ENCODE results near the gene CNBD2. TPM values are rescaled to one million over a fixed set of nuclear protein-coding genes. Genes with fewer than 3 reads are reported as not detected.
"Not testable (repeated sequence)": the region's sequence is repeated elsewhere in the genome, so short reads cannot be mapped to it uniquely, and the experiment has no call there.

The CNBD2 gene
- total and polyA plus RNA-seq, 2 donors (not counting 1 experiment from before 2014, with no cell fraction given): 8.5 to 19.2 TPM

DNA sequence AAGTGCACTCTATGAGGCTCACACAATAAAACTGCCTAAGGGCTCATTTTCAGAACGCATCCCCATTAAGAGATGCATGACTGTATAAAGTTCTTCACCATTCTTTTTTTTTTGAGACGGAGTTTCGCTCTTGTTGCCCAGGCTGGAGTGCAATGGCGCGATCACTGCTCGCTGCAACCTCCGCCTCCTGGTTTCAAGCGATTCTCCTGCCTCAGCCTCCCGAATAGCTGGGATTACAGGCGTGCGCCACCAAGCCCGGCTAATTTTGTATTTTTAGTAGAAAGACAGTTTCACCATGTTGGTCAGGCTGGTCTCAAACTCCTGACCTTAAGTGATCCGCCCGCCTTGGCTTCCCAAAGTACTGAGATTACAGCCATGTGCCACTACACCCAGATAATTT is 16.3 kb upstream of the CNBD2 start:
- H2AFZ ChIP-seq (ENCODE audit: insufficient read depth, low read depth, low read length, poor library complexity, severe bottlenecking); H3K27me3 ChIP-seq (replicated peaks in 1 of 4; ENCODE audit: control extremely low read depth in 1 of 4, control insufficient read depth in 3 of 4, insufficient read depth in 4 of 4, low read length in 3 of 4); H3K4me3 Mint-ChIP-seq; ATAC-seq (ENCODE audit: low read depth); H3K9me3 Mint-ChIP-seq (ENCODE audit: insufficient read depth); H3K4me3 ChIP-seq (ENCODE audit: control extremely low read depth in 1 of 5, extremely low read depth in 1 of 5, insufficient read depth in 1 of 5, low read depth in 2 of 5, low read length in 4 of 5); CTCF ChIA-PET; H3K27ac Mint-ChIP-seq; DNase-seq; H3K9ac ChIP-seq (ENCODE audit: low read length); H3K9me3 ChIP-seq (ENCODE audit: control extremely low read depth in 1 of 3, control insufficient read depth in 2 of 3, insufficient read depth in 1 of 3, low read length in 2 of 3); H3K4me2 ChIP-seq (replicated peaks; ENCODE audit: low read depth, low read length, poor library complexity, severe bottlenecking); H3K27me3 Mint-ChIP-seq: not testable (repeated sequence)
- POLR2A ChIA-PET: interaction anchor here (0.7 kb wide), 1 partner anchor 9 kb away, joined by 3 read pairs; no protein-coding TSS in a partner anchor
- intact Hi-C loops (cut with micrococcal nuclease): loop anchor here (5.0 to 10.0 kb wide), 6 partner anchors 410 to 1837 kb away; partner anchors contain the start of genes DSN1, EIF2S2, EIF6 and ERGIC3
- H3K36me3 ChIP-seq (replicated peaks in 1 of 2; ENCODE audit: control extremely low read depth in 1 of 2, control insufficient read depth in 1 of 2, extremely low read depth in 1 of 2, insufficient read depth in 2 of 2, low read length in 1 of 2): peaks cover 0 to 24% of the 10 kb centered on the region in 2 experiments
- H3K4me1 Mint-ChIP-seq: peaks cover 22% of the 10 kb centered on the region
- H4K20me1 ChIP-seq (ENCODE audit: control insufficient read depth, insufficient read depth, low read length, poor library complexity, severe bottlenecking): peaks cover 14% of the 10 kb centered on the region
- 97% methylated on average over 7 of the region's 14 CpGs for WGBS (ENCODE audit: insufficient coverage)
- H3K79me2 ChIP-seq (ENCODE audit: control insufficient read depth, insufficient read depth, low read length): peaks cover 29% of the 10 kb centered on the region
- peaks cover 17 to 24% of the 10 kb centered on the region in 2 donors for H3K4me1 ChIP-seq (ENCODE audit: control insufficient read depth in 2 of 2, insufficient read depth in 2 of 2, low read length in 2 of 2)
- peak overlapping the region; percentile 98 to 99 for H3K27ac ChIP-seq (ENCODE audit: low read length in 2 of 2)

DNA sequence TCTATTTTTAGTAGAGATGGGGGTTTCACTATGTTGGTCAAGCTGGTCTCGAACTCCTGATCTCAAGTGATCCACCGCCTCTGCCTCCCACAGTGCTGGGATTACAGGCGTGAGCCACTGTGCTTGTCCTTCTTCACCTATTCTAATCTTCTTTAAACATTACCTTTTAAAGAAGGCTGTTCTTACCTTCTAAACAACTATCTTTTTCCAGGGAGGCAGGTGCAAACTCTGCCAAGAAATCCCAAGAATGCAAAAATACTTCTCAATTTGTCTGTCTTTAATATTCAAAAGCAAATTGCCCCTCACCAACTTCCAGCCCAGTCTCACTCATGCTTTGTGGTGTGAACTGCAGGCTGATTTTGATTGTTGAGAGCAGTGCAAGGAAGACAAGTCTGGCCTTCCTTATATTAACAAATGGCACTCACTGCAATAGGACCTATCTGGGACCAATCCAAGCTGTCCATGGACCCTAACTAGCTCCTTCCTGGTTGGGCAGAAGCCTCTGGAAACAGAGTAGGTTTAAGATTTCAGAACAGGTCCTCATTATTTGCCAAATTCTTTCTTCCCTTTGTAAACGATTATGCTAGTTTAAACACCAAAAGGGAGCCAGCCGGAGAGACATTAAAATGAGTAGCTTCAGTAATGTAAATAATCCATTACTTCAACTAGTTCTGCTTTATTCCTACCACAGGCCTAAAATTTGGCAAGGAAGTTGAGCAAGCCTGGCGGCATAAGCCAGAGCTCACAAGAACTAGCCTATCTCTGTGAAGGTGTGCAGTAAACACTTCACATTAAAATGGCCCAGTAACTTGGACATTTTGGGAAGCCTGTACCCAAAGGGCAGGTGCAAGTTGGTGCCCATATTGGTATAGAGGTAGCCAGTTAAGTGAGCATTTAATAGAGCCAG is 15.7 kb upstream of the CNBD2 start:
- H3K27ac ChIP-seq (ENCODE audit: low read length in 2 of 2): peak overlapping the region; percentile 98 to 99
- CTCF ChIA-PET: interaction anchor here (1.2 to 3.7 kb wide), 3 partner anchors 15 to 210 kb away, joined by 3 to 31 read pairs (median 12); partner anchors contain the start of gene RBM39

More for the DNA sequence above, 15.7 kb upstream of the CNBD2 start:
- POLR2A ChIA-PET: interaction anchor here (1.1 to 3.2 kb wide), 7 partner anchors 40 to 668 kb away, joined by 3 to 20 read pairs (median 7); partner anchors contain the start of genes AAR2, CPNE1, EIF6 and RBM12
- Histone ChIP-seq H3K36me3 (replicated peaks in 1 of 2; ENCODE audit: control extremely low read depth in 1 of 2, control insufficient read depth in 1 of 2, extremely low read depth in 1 of 2, insufficient read depth in 2 of 2, low read length in 1 of 2) (peaks cover 0 to 17% of the 10 kb centered on the region in 2 experiments), H3K4me1 (ENCODE audit: control insufficient read depth in 2 of 2, insufficient read depth in 2 of 2, low read length in 2 of 2) (peaks cover 17 to 24% of the 10 kb centered on the region in 2 donors), H3K4me3 (ENCODE audit: control extremely low read depth in 1 of 5, extremely low read depth in 1 of 5, insufficient read depth in 1 of 5, low read depth in 2 of 5, low read length in 4 of 5) (peak overlapping the region; percentile 72 to 96 (median 88)), H3K9me3 (ENCODE audit: control extremely low read depth in 1 of 3, control insufficient read depth in 2 of 3, insufficient read depth in 1 of 3, low read length in 2 of 3) (no peaks in the 10 kb centered on the region), H2AFZ (ENCODE audit: insufficient read depth, low read depth, low read length, poor library complexity, severe bottlenecking) (no peak overlapping the region), H4K20me1 (ENCODE audit: control insufficient read depth, insufficient read depth, low read length, poor library complexity, severe bottlenecking) (peaks cover 14% of the 10 kb centered on the region), H3K79me2 (ENCODE audit: control insufficient read depth, insufficient read depth, low read length) (peaks cover 25% of the 10 kb centered on the region), H3K9ac (ENCODE audit: low read length) (peak overlapping the region; percentile 95), H3K4me2 (replicated peaks; ENCODE audit: low read depth, low read length, poor library complexity, severe bottlenecking) (peak overlapping the region; percentile 83), H3K27me3 (replicated peaks in 1 of 4; ENCODE audit: control extremely low read depth in 1 of 4, control insufficient read depth in 3 of 4, insufficient read depth in 4 of 4, low read length in 3 of 4) (no peaks in the 10 kb centered on the region)
- intact Hi-C loops (cut with micrococcal nuclease): loop anchor here (5.0 to 10.0 kb wide), 6 partner anchors 410 to 1838 kb away; partner anchors contain the start of genes DSN1, EIF2S2, EIF6 and ERGIC3
- peak overlapping the region; percentile 100 for H3K4me3 Mint-ChIP-seq
- ATAC-seq (ENCODE audit: low read depth): no peak
- TF ChIP-seq, protein P1, sequence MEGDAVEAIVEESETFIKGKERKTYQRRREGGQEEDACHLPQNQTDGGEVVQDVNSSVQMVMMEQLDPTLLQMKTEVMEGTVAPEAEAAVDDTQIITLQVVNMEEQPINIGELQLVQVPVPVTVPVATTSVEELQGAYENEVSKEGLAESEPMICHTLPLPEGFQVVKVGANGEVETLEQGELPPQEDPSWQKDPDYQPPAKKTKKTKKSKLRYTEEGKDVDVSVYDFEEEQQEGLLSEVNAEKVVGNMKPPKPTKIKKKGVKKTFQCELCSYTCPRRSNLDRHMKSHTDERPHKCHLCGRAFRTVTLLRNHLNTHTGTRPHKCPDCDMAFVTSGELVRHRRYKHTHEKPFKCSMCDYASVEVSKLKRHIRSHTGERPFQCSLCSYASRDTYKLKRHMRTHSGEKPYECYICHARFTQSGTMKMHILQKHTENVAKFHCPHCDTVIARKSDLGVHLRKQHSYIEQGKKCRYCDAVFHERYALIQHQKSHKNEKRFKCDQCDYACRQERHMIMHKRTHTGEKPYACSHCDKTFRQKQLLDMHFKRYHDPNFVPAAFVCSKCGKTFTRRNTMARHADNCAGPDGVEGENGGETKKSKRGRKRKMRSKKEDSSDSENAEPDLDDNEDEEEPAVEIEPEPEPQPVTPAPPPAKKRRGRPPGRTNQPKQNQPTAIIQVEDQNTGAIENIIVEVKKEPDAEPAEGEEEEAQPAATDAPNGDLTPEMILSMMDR (IDR thresholded peaks at IDR 0.05): no peak
- no peak for TF ChIP-seq EZH2 (IDR thresholded peaks at IDR 0.05; ENCODE audit: borderline replicate concordance, insufficient read depth, low read depth, low read length, poor library complexity, severe bottlenecking)
- H3K4me1 Mint-ChIP-seq: peaks cover 22% of the 10 kb centered on the region
- no peaks in the 10 kb centered on the region for H3K9me3 Mint-ChIP-seq (ENCODE audit: insufficient read depth)
- WGBS (ENCODE audit: insufficient coverage): 100% methylated on average over 1 of the region's 6 CpGs
- no peaks in the 10 kb centered on the region for H3K27me3 Mint-ChIP-seq
- peak; percentile 41 for DNase-seq
- peak overlapping the region; percentile 100 for H3K27ac Mint-ChIP-seq

All from B cell (primary cell).